ENCODE measurements around the gene PTCD1. TPM values are rescaled to one million over a fixed set of nuclear protein-coding genes. Genes with fewer than 3 reads are reported as not detected.
A peak's percentile ranks its signal among the peaks of the same experiment; 100 is the strongest.

Gene PTCD1
- total and polyA plus RNA-seq, 2 of the 8 experiments (the other 6 are each of a cell fraction or from before 2014, with no cell fraction given): 7.5 to 7.6 TPM

GRCh38 chr7:99386584-99387238 lies 51.9 kb downstream of the PTCD1 start:
- Histone ChIP-seq H3K4me3 (ENCODE audit: extremely low read depth in 1 of 4, insufficient read depth in 2 of 4, low read depth in 3 of 4, low read length in 4 of 4) (no peak overlapping the region), H3K9me3 (ENCODE audit: insufficient read depth in 2 of 2, low read depth in 1 of 2, low read length in 1 of 2) (no peaks in the 10 kb centered on the region), H3K27ac (ENCODE audit: low read depth, low read length) (no peak overlapping the region), H3K79me2 (ENCODE audit: control insufficient read depth in 1 of 2, insufficient read depth in 2 of 2, low read length in 2 of 2) (peaks cover 0 to 2% of the 10 kb centered on the region in 2 experiments; a peak in 1 of 4 replicates), H2AK5ac (ENCODE audit: low read depth, low read length) (no peak overlapping the region), H3K4me1 (replicated peaks in 1 of 4; ENCODE audit: control insufficient read depth in 3 of 4, insufficient read depth in 4 of 4, low read length in 3 of 4) (no peaks in the 10 kb centered on the region), H3K23me2 (ENCODE audit: low read depth, low read length) (no peaks in the 10 kb centered on the region), H2BK12ac (ENCODE audit: low read depth, low read length) (no peak overlapping the region), H3K23ac (ENCODE audit: insufficient read length) (no peak overlapping the region), H4K91ac (replicated peaks; ENCODE audit: insufficient read length, low read length) (no peak overlapping the region), H3K4ac (replicated peaks; ENCODE audit: insufficient read length, low read depth, low read length) (no peak overlapping the region), H3K36me3 (ENCODE audit: control insufficient read depth in 2 of 4, insufficient read depth in 4 of 4, low read length in 3 of 4) (peaks cover 2 to 26% (median 16%) of the 10 kb centered on the region in 4 experiments; a peak in 6 of 8 replicates), H3K9ac (replicated peaks in 1 of 4; ENCODE audit: extremely low read depth in 1 of 4, low read depth in 3 of 4, low read length in 3 of 4) (no peak overlapping the region), H2BK5ac (ENCODE audit: low read depth, low read length) (no peak overlapping the region), H2BK20ac (ENCODE audit: low read length) (no peak overlapping the region), H3K56ac (replicated peaks; ENCODE audit: insufficient read length, low read depth, low read length) (no peak overlapping the region), H2BK120ac (replicated peaks; ENCODE audit: low read depth, low read length) (no peak overlapping the region), H4K5ac (ENCODE audit: insufficient read length, low read depth, low read length) (no peak overlapping the region), H3K4me2 (ENCODE audit: insufficient read depth in 1 of 2, low read depth in 2 of 2, low read length in 2 of 2) (no peak overlapping the region), H3K79me1 (ENCODE audit: low read depth, low read length) (peaks cover 6% of the 10 kb centered on the region), H3K14ac (ENCODE audit: insufficient read length) (no peak overlapping the region), H3K18ac (ENCODE audit: extremely low read depth, low read length) (no peak overlapping the region), H2BK15ac (ENCODE audit: low read length) (no peak overlapping the region), H3K27me3 (replicated peaks in 1 of 4; ENCODE audit: control insufficient read depth in 3 of 4, extremely low read depth in 1 of 4, insufficient read depth in 3 of 4, low read length in 3 of 4) (no peaks in the 10 kb centered on the region), H4K8ac (ENCODE audit: extremely low read depth, insufficient read depth, low read length) (no peak overlapping the region), H2AFZ (ENCODE audit: low read length) (no peak overlapping the region), H4K20me1 (replicated peaks in 1 of 2; ENCODE audit: control insufficient read depth in 1 of 2, insufficient read depth in 2 of 2, low read length in 2 of 2) (peaks cover 11% of the 10 kb centered on the region in 2 experiments)
- FAIRE-seq: no peak
- POLR2A ChIA-PET (ENCODE audit: partially characterized antibody): interaction anchor here (1.2 to 1.9 kb wide), 2 partner anchors 14 to 22 kb away, joined by 4 to 5 read pairs; partner anchors contain the start of genes BUD31 and PDAP1
- DNase-seq (ENCODE audit: low read depth in 1 of 2, low spot score in 2 of 2): no peak
- WGBS, 2 experiments (ENCODE audit: extremely low coverage in 1 of 2, insufficient coverage in 1 of 2, insufficient read length in 1 of 2, insufficient replicate concordance in 2 of 2, low coverage in 1 of 2, low lambda C conversion rate in 2 of 2, missing lambda C conversion rate in 1 of 2): 89% methylated on average over 9 of the region's 9 CpGs; no CpG with 5 or more reads in 1 of the 2 experiments
- CTCF ChIA-PET (ENCODE audit: partially characterized antibody): interaction anchor here (0.6 to 2.5 kb wide), 10 partner anchors 9 to 451 kb away, joined by 3 to 14 read pairs (median 4); partner anchors contain the start of genes BUD31 and PDAP1
- TF ChIP-seq RAD21 (IDR thresholded peaks at IDR 0.05 in 1 of 2, conservative IDR thresholded peaks at IDR 0.05 in 1 of 2; ENCODE audit: low read depth in 2 of 2, low read length in 2 of 2): peak; percentile 43 to 52
- no peak for TF ChIP-seq ATF3 (IDR thresholded peaks at IDR 0.05; ENCODE audit: insufficient read depth, low read depth, low read length)
- TF ChIP-seq SRF (IDR thresholded peaks at IDR 0.05; ENCODE audit: low read depth, low read length): no peak
